K562 (cell line): ENCODE results near the gene STAMBPL1. TPM values are rescaled to one million over a fixed set of nuclear protein-coding genes. Genes with fewer than 3 reads are reported as not detected.

Source experiments
- ARID2 ChIP-seq: fragments of 450-650 bp; IDR thresholded peaks from 2 replicates; pipeline ENCODE4 v1.6.1; 2017; ENCODE audit warnings: antibody characterized with exemption, mild to moderate bottlenecking
- CREBBP ChIP-seq: IDR thresholded peaks from one replicate; pipeline ENCODE4 v1.6.1; 2012; ENCODE audit warnings: low read depth, mild to moderate bottlenecking, control low read depth, inconsistent platforms, low read length
- FOXM1 ChIP-seq, 2 experiments: fragments of 450-650 bp in 1 of 2; sonication (generic) in 1 of 2; formaldehyde crosslinking in 1 of 2; IDR thresholded peaks; 2 replicates each; pipeline versions ENCODE4 v1.6.1 to v1.9.0; 2017 to 2022; ENCODE audit warnings: low read depth in 2 of 2, mild to moderate bottlenecking in 2 of 2, missing genetic modification reagents in 1 of 2, moderate library complexity in 1 of 2
- PPARD ChIP-seq: fragments of 250-450 bp; sonication (Bioruptor Pico); IDR thresholded peaks from 2 replicates; pipeline ENCODE4 v1.8.0; 2022; ENCODE audit warnings: inconsistent platforms, mild to moderate bottlenecking, moderate library complexity
- PRPF4 ChIP-seq: fragments of 200-400 bp; formaldehyde crosslinking; IDR thresholded peaks from one replicate; pipeline ENCODE4 v1.6.1; 2017; ENCODE audit warnings: low read length, low read depth, mild to moderate bottlenecking; ENCODE audit not compliant: insufficient read depth, poor library complexity, severe bottlenecking
- RFX1 ChIP-seq: fragments of 450-650 bp; IDR thresholded peaks from 2 replicates; pipeline ENCODE4 v1.6.1; 2016; ENCODE audit warnings: mild to moderate bottlenecking, moderate library complexity
- SIRT6 ChIP-seq: IDR thresholded peaks from one replicate; pipeline ENCODE4 v1.6.1; 2012; ENCODE audit warnings: low read depth, mild to moderate bottlenecking, control low read depth, inconsistent platforms, low read length, moderate library complexity
- SUPT5H ChIP-seq: fragments of 450-650 bp; IDR thresholded peaks from 2 replicates; pipeline ENCODE4 v1.6.1; 2016
- ZFX ChIP-seq: sonication (generic); formaldehyde crosslinking; IDR thresholded peaks from 2 replicates; pipeline ENCODE4 v1.8.0; 2022; ENCODE audit warnings: mild to moderate bottlenecking, missing genetic modification reagents, moderate library complexity
- ZNF175 ChIP-seq: fragments of 200-800 bp; sonication (Bioruptor generic); IDR thresholded peaks from 2 replicates; pipeline ENCODE4 v1.6.1; 2016; ENCODE audit warnings: low read depth, mild to moderate bottlenecking, missing genetic modification characterization, missing compliant biosample characterization
- ZNF41 ChIP-seq: fragments of 250-450 bp; sonication (Bioruptor Pico); conservative IDR thresholded peaks from 2 replicates; pipeline ENCODE4 v1.4.0; 2020; ENCODE audit warnings: mild to moderate bottlenecking
- polyA plus RNA-seq, 8 experiments: library from polyadenylated mRNA; depleted of rRNA in 4 of 8; stranded (reverse) in 5 of 8; unstranded in 3 of 8; fragments of >200 nt; fragmentation: Nextera tagmentation in 2 of 8; fragmentation: Illumina TruSeq in 1 of 8; extraction: Ambion mirVana in 2 of 8; extraction: Trizol in 1 of 8; gene quantifications; 2 replicates each; pipeline versions ENCODE4 v1.2.1 to v1.2.3, GENCODE V29; 2011 to 2014; ENCODE audit warnings: inconsistent platforms in 1 of 8, missing spikeins in 1 of 8
- total RNA-seq, 7 experiments: library from RNA; depleted of rRNA in 6 of 7; stranded (reverse); fragments of >200 nt in 6 of 7; fragmentation: Illumina TruSeq in 2 of 7; extraction: Trizol in 2 of 7; gene quantifications; 2 replicates each; pipeline versions ENCODE4 v1.2.1 to v1.2.3, GENCODE V29; 2011 to 2021; ENCODE audit warnings: low replicate concordance in 1 of 7
- TF ChIP-seq, protein P1 (sequence below): fragments of 450-650 bp; IDR thresholded peaks from one replicate; pipeline ENCODE4 v1.6.1; 2018; ENCODE audit warnings: mild to moderate bottlenecking, moderate library complexity; ENCODE audit not compliant: partially characterized antibody
- TF ChIP-seq, protein P2 (sequence below): sonication (generic); formaldehyde crosslinking; IDR thresholded peaks from 2 replicates; pipeline ENCODE4 v1.8.1; 2023; ENCODE audit warnings: mild to moderate bottlenecking, missing genetic modification reagents

STAMBPL1 gene
- total and polyA plus RNA-seq, 9 of the 15 experiments (the other 6 are each of a cell fraction or from before 2014, with no cell fraction given): 0.09 TPM; not detected in 8

DNA sequence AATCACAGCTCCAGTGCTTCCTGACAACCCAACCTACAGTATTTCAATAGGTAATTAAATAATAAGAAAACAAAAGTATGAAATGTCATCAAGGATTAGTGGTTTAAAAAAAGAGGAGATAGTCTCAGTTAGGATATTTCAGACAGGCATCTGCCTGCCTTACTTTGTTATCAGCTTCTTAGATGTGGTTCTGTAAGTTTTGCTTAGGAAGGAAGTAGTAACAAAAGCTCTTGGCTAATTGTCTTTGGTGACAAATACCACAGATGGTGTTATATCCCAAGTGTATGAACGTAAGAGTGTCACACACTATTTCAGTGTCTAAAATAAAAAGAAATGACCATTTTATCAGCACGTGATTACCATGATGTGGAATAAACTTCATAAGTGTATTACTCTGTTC lies 82.3 kb downstream of the STAMBPL1 start (continued):
- TF ChIP-seq, protein P1, sequence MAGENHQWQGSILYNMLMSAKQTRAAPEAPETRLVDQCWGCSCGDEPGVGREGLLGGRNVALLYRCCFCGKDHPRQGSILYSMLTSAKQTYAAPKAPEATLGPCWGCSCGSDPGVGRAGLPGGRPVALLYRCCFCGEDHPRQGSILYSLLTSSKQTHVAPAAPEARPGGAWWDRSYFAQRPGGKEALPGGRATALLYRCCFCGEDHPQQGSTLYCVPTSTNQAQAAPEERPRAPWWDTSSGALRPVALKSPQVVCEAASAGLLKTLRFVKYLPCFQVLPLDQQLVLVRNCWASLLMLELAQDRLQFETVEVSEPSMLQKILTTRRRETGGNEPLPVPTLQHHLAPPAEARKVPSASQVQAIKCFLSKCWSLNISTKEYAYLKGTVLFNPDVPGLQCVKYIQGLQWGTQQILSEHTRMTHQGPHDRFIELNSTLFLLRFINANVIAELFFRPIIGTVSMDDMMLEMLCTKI: no peak
- no peak for TF ChIP-seq ARID2
- no peak for TF ChIP-seq ZFX
- no peak for TF ChIP-seq SIRT6
- TF ChIP-seq SUPT5H: no peak
- TF ChIP-seq ZNF175 (CRISPR knock-in tag): no peak
- no peak for TF ChIP-seq FOXM1 (IDR thresholded peaks at IDR 0.05; ENCODE audit: low read depth)
- TF ChIP-seq FOXM1 (CRISPR knock-in tag; IDR thresholded peaks at IDR 0.05; ENCODE audit: low read depth): no peak
- TF ChIP-seq, protein P2, sequence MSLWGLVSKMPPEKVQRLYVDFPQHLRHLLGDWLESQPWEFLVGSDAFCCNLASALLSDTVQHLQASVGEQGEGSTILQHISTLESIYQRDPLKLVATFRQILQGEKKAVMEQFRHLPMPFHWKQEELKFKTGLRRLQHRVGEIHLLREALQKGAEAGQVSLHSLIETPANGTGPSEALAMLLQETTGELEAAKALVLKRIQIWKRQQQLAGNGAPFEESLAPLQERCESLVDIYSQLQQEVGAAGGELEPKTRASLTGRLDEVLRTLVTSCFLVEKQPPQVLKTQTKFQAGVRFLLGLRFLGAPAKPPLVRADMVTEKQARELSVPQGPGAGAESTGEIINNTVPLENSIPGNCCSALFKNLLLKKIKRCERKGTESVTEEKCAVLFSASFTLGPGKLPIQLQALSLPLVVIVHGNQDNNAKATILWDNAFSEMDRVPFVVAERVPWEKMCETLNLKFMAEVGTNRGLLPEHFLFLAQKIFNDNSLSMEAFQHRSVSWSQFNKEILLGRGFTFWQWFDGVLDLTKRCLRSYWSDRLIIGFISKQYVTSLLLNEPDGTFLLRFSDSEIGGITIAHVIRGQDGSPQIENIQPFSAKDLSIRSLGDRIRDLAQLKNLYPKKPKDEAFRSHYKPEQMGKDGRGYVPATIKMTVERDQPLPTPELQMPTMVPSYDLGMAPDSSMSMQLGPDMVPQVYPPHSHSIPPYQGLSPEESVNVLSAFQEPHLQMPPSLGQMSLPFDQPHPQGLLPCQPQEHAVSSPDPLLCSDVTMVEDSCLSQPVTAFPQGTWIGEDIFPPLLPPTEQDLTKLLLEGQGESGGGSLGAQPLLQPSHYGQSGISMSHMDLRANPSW (CRISPR knock-in tag): no peak
- TF ChIP-seq PPARD (CRISPR knock-in tag): no peak
- TF ChIP-seq RFX1: no peak
- TF ChIP-seq PRPF4: no peak
- no peak for TF ChIP-seq CREBBP
- no peak for TF ChIP-seq ZNF41 (CRISPR knock-in tag)
- TF ChIP-seq, all 486 proteins: peak for 0
